Spleen (tissue), 11 donors: ENCODE data around the gene ATL3. TPM values are rescaled to one million over a fixed set of nuclear protein-coding genes. Genes with fewer than 3 reads are reported as not detected.
A peak's percentile ranks its signal among the peaks of the same experiment; 100 is the strongest.
"Not testable (repeated sequence)": the region's sequence is repeated elsewhere in the genome, so short reads cannot be mapped to it uniquely, and the experiment has no call there.

ENCODE experiments used
- DNase-seq: peaks from one replicate; pipeline ENCODE4 v3.0.0-alpha.2; 2020
- H3K27ac ChIP-seq, 8 donors: fragments of 200-600 bp; sonication (generic) in 7 of 8; 1 replicate in 4 of 8; 2 replicates in 4 of 8; pipeline versions ENCODE4 v1.5.0 to v1.8.0; 2016 to 2021; ENCODE audit warnings: inconsistent platforms in 4 of 8, mild to moderate bottlenecking in 4 of 8, moderate library complexity in 1 of 8
- H3K27me3 ChIP-seq, 7 donors: fragments of 200-600 bp; sonication (generic) in 6 of 7; replicated peaks in 1 of 7; 1 replicate in 4 of 7; 2 replicates in 3 of 7; pipeline versions ENCODE4 v1.5.0 to v1.8.0; 2016 to 2021; ENCODE audit warnings: inconsistent platforms in 3 of 7, mild to moderate bottlenecking in 1 of 7
- H3K36me3 ChIP-seq, 6 donors: fragments of 200-600 bp; sonication (generic) in 5 of 6; 1 replicate in 4 of 6; 2 replicates in 2 of 6; pipeline versions ENCODE4 v1.5.0 to v1.8.0; 2016 to 2021; ENCODE audit warnings: inconsistent platforms in 2 of 6
- H3K4me1 ChIP-seq, 6 donors: fragments of 200-600 bp; sonication (generic) in 5 of 6; 1 replicate in 3 of 6; 2 replicates in 3 of 6; pipeline versions ENCODE4 v1.5.0 to v1.8.0; 2016 to 2021; ENCODE audit warnings: inconsistent platforms in 3 of 6
- H3K4me3 ChIP-seq, 8 donors: fragments of 200-600 bp; sonication (generic) in 7 of 8; 1 replicate in 4 of 8; 2 replicates in 4 of 8; pipeline versions ENCODE4 v1.5.0 to v1.8.0; 2016 to 2021; ENCODE audit warnings: inconsistent platforms in 4 of 8, mild to moderate bottlenecking in 4 of 8, moderate library complexity in 2 of 8
- H3K9me3 ChIP-seq, 8 donors: fragments of 200-600 bp; sonication (generic) in 7 of 8; 1 replicate in 4 of 8; 2 replicates in 4 of 8; pipeline versions ENCODE4 v1.5.0 to v1.8.0; 2016 to 2021; ENCODE audit warnings: inconsistent platforms in 4 of 8
- CTCF ChIP-seq, 11 experiments: fragments of 200-600 bp in 7 of 11; fragments of 450-650 bp in 4 of 11; sonication (generic) in 4 of 11; IDR thresholded peaks in 8 of 11; conservative IDR thresholded peaks in 3 of 11; 1 replicate in 7 of 11; 2 replicates in 4 of 11; pipeline versions ENCODE4 v1.4.0 to v1.8.0; 2016 to 2021; ENCODE audit warnings: antibody characterized with exemption in 11 of 11, inconsistent platforms in 4 of 11, mild to moderate bottlenecking in 1 of 11
- POLR2A ChIP-seq, 3 donors: fragments of 450-650 bp; IDR thresholded peaks; one replicate each; pipeline ENCODE4 v1.5.1; 2017; ENCODE audit warnings: antibody characterized with exemption in 3 of 3, mild to moderate bottlenecking in 1 of 3
- POLR2AphosphoS5 ChIP-seq, 3 donors: sonication (generic); formaldehyde crosslinking; IDR thresholded peaks; one replicate each; pipeline ENCODE4 v1.5.1; 2017; ENCODE audit warnings: antibody characterized with exemption in 3 of 3
- WGBS, 5 donors: extraction: QIAGEN DNeasy Blood & Tissue Kit in 3 of 5; methylation state at CpG; one replicate each; pipeline versions ENCODE4 v1.1.5 to v1.1.7; 2013 to 2018; 5-methylcytosine and 5-hydroxymethylcytosine counted together
- intact Hi-C: fragments of 100-400 bp; cut with DNase I; formaldehyde crosslinking; loops from one replicate; pipeline ENCODE4 v1.15.0; 2023; ENCODE audit warnings: low total_unique reads
- polyA plus RNA-seq, 3 donors: library from polyadenylated mRNA; stranded (reverse); fragments of 200-250 nt; gene quantifications; one replicate each; pipeline ENCODE4 v1.2.1, GENCODE V29; 2013
- total RNA-seq, 7 donors: library from RNA; depleted of rRNA in 3 of 7; stranded (reverse); fragments of >200 nt in 3 of 7; fragmentation: NEBNext Ultra II Directional in 4 of 7; extraction: Animal tissue kit (Norgen Biotek cat#: 25700) in 4 of 7; gene quantifications; one replicate each; pipeline versions ENCODE4 v1.1.0 to v1.2.1, GENCODE V29; 2016 to 2021
- donor health status: healthy with polysubstance abuse.
- donor health status: DM: no; HTN: no; CAD: no; lungs with moderate emphysema.
- donor health status: DM: no; HTN: no; CAD: no.
- donor health status: Bipolar disorder and iron deficiency.
- donor health status: healthy.
- donor health status: DM: no; HTN: no; CAD: no.
- donor health status: DM: yes; HTN: yes; CAD: no.

The ATL3 gene
- total and polyA plus RNA-seq, 10 donors, result 5.7 to 58.5 (median 44.7) TPM

- intact Hi-C loops, result no loop called here
- Histone ChIP-seq H3K36me3 (peaks cover 0 to 81% (median 2%) of the 10 kb centered on the region in 6 donors), H3K4me1 (no peaks in the 10 kb centered on the region), H3K9me3 (no peaks in the 10 kb centered on the region), H3K27ac (no peak overlapping the region), H3K4me3 (no peak overlapping the region), H3K27me3 (no peaks in the 10 kb centered on the region)
- WGBS, 5 donors, result 75 to 86% (median 83%) methylated on average over 3 of the region's 3 CpGs
- no peak for DNase-seq
- no peak for TF ChIP-seq POLR2AphosphoS5 (IDR thresholded peaks at IDR 0.05)
- no peak for TF ChIP-seq CTCF (IDR thresholded peaks at IDR 0.05 in 8 of 11, conservative IDR thresholded peaks at IDR 0.05 in 3 of 11)
- TF ChIP-seq POLR2A (IDR thresholded peaks at IDR 0.05), result no peak
Observed at GRCh38 chr11:63589000-63589399, 82.2 kb downstream of the ATL3 start.

- Histone ChIP-seq H3K27me3 (no peaks in the 10 kb centered on the region), H3K4me3 (no peak overlapping the region), H3K4me1 (peaks cover 0 to 5% (median 0%) of the 10 kb centered on the region in 6 donors), H3K9me3 (peaks cover 0 to 8% (median 6%) of the 10 kb centered on the region in 8 donors), H3K36me3 (peaks cover 0 to 77% (median 2%) of the 10 kb centered on the region in 6 donors), H3K27ac (no peak overlapping the region)
- no peak for TF ChIP-seq POLR2AphosphoS5 (IDR thresholded peaks at IDR 0.05)
- no peak for TF ChIP-seq POLR2A (IDR thresholded peaks at IDR 0.05)
- no peak for TF ChIP-seq CTCF (IDR thresholded peaks at IDR 0.05 in 8 of 11, conservative IDR thresholded peaks at IDR 0.05 in 3 of 11)
- intact Hi-C loops, result no loop called here
- DNase-seq, result no peak
- 94 to 98% (median 96%) methylated on average over 6 of the region's 6 CpGs for WGBS, 5 donors
Observed at GRCh38 chr11:63586451-63587166, 84.6 kb downstream of the ATL3 start.

GRCh38 chr11:63583357-63583677, 87.9 kb downstream of the ATL3 start:
- H3K4me3 ChIP-seq, result no peak overlapping the region
- peaks cover 0 to 5% (median 0%) of the 10 kb centered on the region in 6 donors for H3K4me1 ChIP-seq
- intact Hi-C loops, result no loop called here

GRCh38 chr11:63581224-63581623, 90.0 kb downstream of the ATL3 start:
- H3K27ac ChIP-seq, DNase-seq, H3K4me1 ChIP-seq, intact Hi-C loops, H3K27me3 ChIP-seq, H3K4me3 ChIP-seq: not testable (repeated sequence)
- WGBS, 5 donors, result 76 to 88% (median 79%) methylated on average over 7 of the region's 7 CpGs
- peaks cover 0 to 49% (median 3%) of the 10 kb centered on the region in 6 donors for H3K36me3 ChIP-seq
- peaks cover 0 to 34% (median 27%) of the 10 kb centered on the region in 8 donors for H3K9me3 ChIP-seq

More at GRCh38 chr11:63583357-63583677, 87.9 kb downstream of the ATL3 start:
- TF ChIP-seq CTCF (IDR thresholded peaks at IDR 0.05 in 8 of 11, conservative IDR thresholded peaks at IDR 0.05 in 3 of 11) (no peak), POLR2A (IDR thresholded peaks at IDR 0.05) (no peak), POLR2AphosphoS5 (IDR thresholded peaks at IDR 0.05) (no peak)
- Histone ChIP-seq H3K27ac (peak overlapping the region in 3 of 8 donors; percentile 50 to 76 (median 55)), H3K36me3 (peaks cover 0 to 65% (median 3%) of the 10 kb centered on the region in 6 donors), H3K9me3 (peaks cover 0 to 34% (median 27%) of the 10 kb centered on the region in 8 donors), H3K27me3 (no peaks in the 10 kb centered on the region)
- DNase-seq, result no peak

- peaks cover 0 to 34% (median 3%) of the 10 kb centered on the region in 6 donors for H3K36me3 ChIP-seq
- intact Hi-C loops, DNase-seq: not testable (repeated sequence)
Observed at GRCh38 chr11:63578882-63579281, 92.3 kb downstream of the ATL3 start.

More at GRCh38 chr11:63578882-63579281, 92.3 kb downstream of the ATL3 start:
- Histone ChIP-seq H3K4me1 (peaks cover 0 to 20% (median 12%) of the 10 kb centered on the region in 6 donors), H3K9me3 (peaks cover 0 to 34% (median 27%) of the 10 kb centered on the region in 8 donors)
- WGBS, 5 donors, result 90 to 95% (median 91%) methylated on average over 2 to 3 of the region's 3 CpGs
- H3K4me3 ChIP-seq, H3K27ac ChIP-seq, H3K27me3 ChIP-seq: not testable (repeated sequence)
